ENCODE data around the gene NOLC1.

The NOLC1 gene

DNA sequence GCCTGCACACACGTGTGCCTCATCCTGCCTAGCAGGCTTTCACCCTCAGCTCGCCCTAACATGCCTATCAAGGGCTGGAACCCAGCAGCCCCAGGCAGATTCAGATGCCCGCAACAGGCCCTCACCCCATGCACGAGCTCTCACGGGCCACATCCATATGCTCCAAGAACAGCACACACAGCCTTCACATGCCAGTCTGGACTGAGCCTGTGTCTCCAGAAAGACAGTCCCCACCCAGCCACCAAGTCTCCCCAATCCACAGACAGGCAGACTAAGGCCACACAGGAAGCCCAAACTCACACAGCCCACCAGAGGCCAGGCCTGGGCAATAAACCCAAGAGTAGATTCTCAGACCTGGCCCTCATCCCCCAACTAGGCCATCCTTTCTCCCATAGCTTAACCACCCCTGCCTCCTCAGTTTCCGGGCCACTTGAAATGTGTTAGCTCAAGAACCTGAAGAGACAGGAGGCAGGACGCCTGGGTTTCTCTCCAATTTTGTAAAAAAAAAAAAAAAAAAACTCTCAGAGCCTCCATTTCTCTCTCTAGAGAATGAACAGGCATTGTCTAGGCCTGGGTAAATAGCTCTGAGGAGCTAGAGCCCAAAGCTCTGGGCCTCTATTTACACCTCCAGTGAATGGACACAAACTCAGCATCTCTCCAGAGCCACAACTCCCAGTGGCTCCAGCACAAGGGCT, 38.8 kb upstream of the NOLC1 start:
- H2AFZ ChIP-seq (ENCODE audit: low read depth, low read length, severe bottlenecking) = no peak overlapping the region
- H3K9me2 ChIP-seq (replicated peaks; ENCODE audit: insufficient read depth, low read length) = no peaks in the 10 kb centered on the region
- H3K27ac ChIP-seq (ENCODE audit: low read depth, low read length) = 0 out of 2 replicates have a peak overlapping the region, but pooled peaks have one; percentile 3
- H4K20me1 ChIP-seq (ENCODE audit: low read depth, low read length) = no peaks in the 10 kb centered on the region; the same call in 1 of the 2 replicates
- no peaks in the 10 kb centered on the region for H3K36me3 ChIP-seq (ENCODE audit: low read length)
- H3K27me3 ChIP-seq (ENCODE audit: low read length) = no peaks in the 10 kb centered on the region
- peak overlapping the region; percentile 77 for H3K9ac ChIP-seq (ENCODE audit: low read length)
- H3K4me2 ChIP-seq (ENCODE audit: low read depth, low read length, poor library complexity, severe bottlenecking) = peak overlapping the region; percentile 93
- peak overlapping the region; percentile 67 for H3K4me3 ChIP-seq (ENCODE audit: insufficient read depth, low read length, poor library complexity, severe bottlenecking)
- H3K9me3 ChIP-seq (ENCODE audit: insufficient read depth, low read length) = no peaks in the 10 kb centered on the region
- H3F3A ChIP-seq (ENCODE audit: insufficient read depth) = peaks cover 27% of the 10 kb centered on the region
- TF ChIP-seq, protein P1, sequence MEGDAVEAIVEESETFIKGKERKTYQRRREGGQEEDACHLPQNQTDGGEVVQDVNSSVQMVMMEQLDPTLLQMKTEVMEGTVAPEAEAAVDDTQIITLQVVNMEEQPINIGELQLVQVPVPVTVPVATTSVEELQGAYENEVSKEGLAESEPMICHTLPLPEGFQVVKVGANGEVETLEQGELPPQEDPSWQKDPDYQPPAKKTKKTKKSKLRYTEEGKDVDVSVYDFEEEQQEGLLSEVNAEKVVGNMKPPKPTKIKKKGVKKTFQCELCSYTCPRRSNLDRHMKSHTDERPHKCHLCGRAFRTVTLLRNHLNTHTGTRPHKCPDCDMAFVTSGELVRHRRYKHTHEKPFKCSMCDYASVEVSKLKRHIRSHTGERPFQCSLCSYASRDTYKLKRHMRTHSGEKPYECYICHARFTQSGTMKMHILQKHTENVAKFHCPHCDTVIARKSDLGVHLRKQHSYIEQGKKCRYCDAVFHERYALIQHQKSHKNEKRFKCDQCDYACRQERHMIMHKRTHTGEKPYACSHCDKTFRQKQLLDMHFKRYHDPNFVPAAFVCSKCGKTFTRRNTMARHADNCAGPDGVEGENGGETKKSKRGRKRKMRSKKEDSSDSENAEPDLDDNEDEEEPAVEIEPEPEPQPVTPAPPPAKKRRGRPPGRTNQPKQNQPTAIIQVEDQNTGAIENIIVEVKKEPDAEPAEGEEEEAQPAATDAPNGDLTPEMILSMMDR (IDR thresholded peaks at IDR 0.05; ENCODE audit: insufficient read depth, low read length, poor library complexity, severe bottlenecking) = no peak
- TF ChIP-seq EZH2phosphoT487 (conservative IDR thresholded peaks at IDR 0.05; ENCODE audit: low read length) = no peak
- H3K79me2 ChIP-seq (ENCODE audit: insufficient read depth, low read length) = peaks cover 56% of the 10 kb centered on the region

GRCh38 chr10:102113956-102114857, 38.0 kb upstream of the NOLC1 start:
- H3K27ac ChIP-seq (ENCODE audit: low read depth, low read length) = 0 out of 2 replicates have a peak overlapping the region, but pooled peaks have one; percentile 12
- H3K79me2 ChIP-seq (ENCODE audit: insufficient read depth, low read length) = peaks cover 62% of the 10 kb centered on the region

GRCh38 chr10:102114861-102115618, 37.1 kb upstream of the NOLC1 start:
- peak overlapping the region; percentile 77 for H3K9ac ChIP-seq (ENCODE audit: low read length)
- H3K9me2 ChIP-seq (replicated peaks; ENCODE audit: insufficient read depth, low read length) = no peaks in the 10 kb centered on the region
- peaks cover 39% of the 10 kb centered on the region for H3F3A ChIP-seq (ENCODE audit: insufficient read depth)
- H2AFZ ChIP-seq (ENCODE audit: low read depth, low read length, severe bottlenecking) = no peak overlapping the region
- no peaks in the 10 kb centered on the region for H3K36me3 ChIP-seq (ENCODE audit: low read length)
- H3K27ac ChIP-seq (ENCODE audit: low read depth, low read length) = peak overlapping the region; percentile 47
- H3K9me3 ChIP-seq (ENCODE audit: insufficient read depth, low read length) = no peaks in the 10 kb centered on the region
- no peak for TF ChIP-seq EZH2phosphoT487 (conservative IDR thresholded peaks at IDR 0.05; ENCODE audit: low read length)
- TF ChIP-seq, protein P1 (IDR thresholded peaks at IDR 0.05; ENCODE audit: insufficient read depth, low read length, poor library complexity, severe bottlenecking) = no peak
- peak overlapping the region; percentile 67 for H3K4me3 ChIP-seq (ENCODE audit: insufficient read depth, low read length, poor library complexity, severe bottlenecking)
- H3K27me3 ChIP-seq (ENCODE audit: low read length) = no peaks in the 10 kb centered on the region
- H3K4me2 ChIP-seq (ENCODE audit: low read depth, low read length, poor library complexity, severe bottlenecking) = peak overlapping the region; percentile 55
- no peaks in the 10 kb centered on the region; the same call in 1 of the 2 replicates for H4K20me1 ChIP-seq (ENCODE audit: low read depth, low read length)
- peaks cover 70% of the 10 kb centered on the region for H3K79me2 ChIP-seq (ENCODE audit: insufficient read depth, low read length)

More at GRCh38 chr10:102113956-102114857, 38.0 kb upstream of the NOLC1 start:
- Histone ChIP-seq H3K9me3 (ENCODE audit: insufficient read depth, low read length) (no peaks in the 10 kb centered on the region), H3K4me2 (ENCODE audit: low read depth, low read length, poor library complexity, severe bottlenecking) (peak overlapping the region; percentile 93), H3K9me2 (replicated peaks; ENCODE audit: insufficient read depth, low read length) (no peaks in the 10 kb centered on the region), H4K20me1 (ENCODE audit: low read depth, low read length) (no peaks in the 10 kb centered on the region; the same call in 1 of the 2 replicates), H3K27me3 (ENCODE audit: low read length) (no peaks in the 10 kb centered on the region), H3K4me3 (ENCODE audit: insufficient read depth, low read length, poor library complexity, severe bottlenecking) (peak overlapping the region; percentile 67), H3K9ac (ENCODE audit: low read length) (peak overlapping the region; percentile 77), H3K36me3 (ENCODE audit: low read length) (no peaks in the 10 kb centered on the region), H3F3A (ENCODE audit: insufficient read depth) (peaks cover 34% of the 10 kb centered on the region), H2AFZ (ENCODE audit: low read depth, low read length, severe bottlenecking) (no peak overlapping the region)
- TF ChIP-seq EZH2phosphoT487 (conservative IDR thresholded peaks at IDR 0.05; ENCODE audit: low read length) = no peak
- TF ChIP-seq, protein P1 (IDR thresholded peaks at IDR 0.05; ENCODE audit: insufficient read depth, low read length, poor library complexity, severe bottlenecking) = no peak

All from SU-DHL-6 (cell line).